Brain pericyte (primary cell): ENCODE data around the gene DNAJC4.
"Not testable (repeated sequence)": the region's sequence is repeated elsewhere in the genome, so short reads cannot be mapped to it uniquely, and the experiment has no call there.

Experiments used
- DNase-seq: peaks from one replicate; pipeline ENCODE4 v3.0.0-alpha.2; 2012; ENCODE audit warnings: low read depth, low spot score

DNAJC4 gene

DNA sequence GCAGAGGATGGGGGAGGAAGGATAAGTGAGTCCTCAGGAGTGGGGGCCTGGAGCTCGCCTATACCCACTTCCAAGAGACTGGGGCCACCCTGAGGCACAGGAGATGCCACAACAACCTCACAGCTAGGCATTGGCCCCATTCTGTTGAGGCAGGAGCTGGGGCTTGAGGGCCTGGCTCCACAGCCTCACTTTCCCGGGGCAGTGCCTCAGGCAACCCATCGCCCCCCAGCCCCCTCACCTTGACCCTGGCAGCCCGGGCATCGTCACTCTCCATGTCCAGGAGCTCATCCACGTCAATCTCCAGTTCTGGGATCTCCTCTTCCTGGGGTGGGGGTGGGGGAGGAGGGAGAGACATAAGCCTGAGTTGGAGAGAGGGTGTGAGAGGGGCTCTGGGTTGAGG is 14.6 kb downstream of the DNAJC4 start:
- no peak for DNase-seq

DNA sequence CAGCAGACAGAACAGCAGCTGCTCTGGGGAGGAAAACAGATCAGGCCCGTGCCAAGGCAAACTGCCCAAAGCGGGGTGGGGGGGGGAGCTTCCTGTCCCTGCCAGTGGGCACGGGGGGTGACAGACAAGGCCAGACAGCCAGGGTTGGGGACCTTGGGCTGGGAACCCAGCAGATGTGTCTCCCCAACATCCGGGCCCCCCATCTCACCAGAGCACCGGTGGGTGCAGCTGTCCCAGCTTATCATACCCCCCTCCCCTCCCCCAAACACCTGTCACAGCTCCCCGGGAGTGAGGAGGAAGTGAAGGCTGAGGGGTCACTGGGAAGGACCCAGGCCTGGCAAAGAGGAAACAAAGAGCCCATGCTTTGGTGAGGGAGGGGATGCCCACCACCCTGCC is 15.1 kb downstream of the DNAJC4 start:
- DNase-seq: no peak

DNA sequence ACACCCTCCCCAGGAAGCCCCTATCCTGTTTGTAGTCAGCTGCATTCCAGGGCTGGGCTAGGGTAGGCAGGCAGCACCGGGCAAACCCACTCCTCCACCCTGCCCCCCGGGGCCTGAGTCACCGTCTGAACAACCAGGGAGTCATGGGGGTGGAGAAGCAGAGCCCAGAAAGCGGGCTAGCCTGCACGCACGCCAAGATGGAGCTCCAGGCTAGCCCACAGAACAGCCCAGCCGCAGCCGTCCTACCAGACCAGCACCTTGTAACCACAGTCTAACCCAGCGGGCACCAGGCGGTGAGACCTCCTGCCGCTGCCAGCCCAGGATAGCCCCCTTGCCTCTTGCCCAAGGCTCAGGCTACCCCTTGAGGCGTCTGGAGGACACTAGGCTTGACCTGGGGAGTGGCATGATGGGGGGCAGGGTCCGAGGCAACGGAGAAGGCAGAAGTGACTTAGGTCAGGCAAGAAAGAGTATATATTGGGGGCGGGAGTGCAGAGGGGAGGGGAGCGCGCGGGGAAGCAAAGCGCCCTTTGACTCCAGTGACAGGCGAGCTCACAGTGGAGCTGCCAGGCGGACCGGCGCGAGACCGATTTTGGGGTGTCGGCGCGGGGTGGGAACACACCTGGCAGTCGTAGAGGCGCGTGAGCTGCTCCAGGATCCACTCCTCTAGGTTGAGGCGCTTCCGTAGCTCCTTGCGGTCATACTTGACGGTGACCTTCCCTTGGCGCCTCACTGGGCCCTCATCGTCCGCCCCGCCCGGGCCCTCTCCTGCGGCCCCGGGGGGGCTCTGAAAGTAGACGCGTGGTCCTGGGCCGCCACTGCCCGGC is 15.7 kb downstream of the DNAJC4 start:
- no peak for DNase-seq

DNA sequence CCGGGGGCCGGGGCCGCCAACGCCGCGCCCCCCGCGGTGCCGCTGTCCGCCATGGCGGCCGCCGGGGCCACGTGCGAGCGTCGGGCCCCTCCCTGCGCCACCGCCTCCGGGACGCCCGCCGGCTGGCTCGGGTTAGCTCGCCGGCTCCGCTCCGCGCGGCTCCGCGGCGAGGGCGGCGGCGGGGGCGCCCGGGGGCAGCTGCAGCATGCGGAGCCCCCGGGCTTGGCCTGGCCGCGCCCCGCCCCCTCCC is 16.2 kb downstream of the DNAJC4 start:
- DNase-seq: not testable (repeated sequence)

DNA sequence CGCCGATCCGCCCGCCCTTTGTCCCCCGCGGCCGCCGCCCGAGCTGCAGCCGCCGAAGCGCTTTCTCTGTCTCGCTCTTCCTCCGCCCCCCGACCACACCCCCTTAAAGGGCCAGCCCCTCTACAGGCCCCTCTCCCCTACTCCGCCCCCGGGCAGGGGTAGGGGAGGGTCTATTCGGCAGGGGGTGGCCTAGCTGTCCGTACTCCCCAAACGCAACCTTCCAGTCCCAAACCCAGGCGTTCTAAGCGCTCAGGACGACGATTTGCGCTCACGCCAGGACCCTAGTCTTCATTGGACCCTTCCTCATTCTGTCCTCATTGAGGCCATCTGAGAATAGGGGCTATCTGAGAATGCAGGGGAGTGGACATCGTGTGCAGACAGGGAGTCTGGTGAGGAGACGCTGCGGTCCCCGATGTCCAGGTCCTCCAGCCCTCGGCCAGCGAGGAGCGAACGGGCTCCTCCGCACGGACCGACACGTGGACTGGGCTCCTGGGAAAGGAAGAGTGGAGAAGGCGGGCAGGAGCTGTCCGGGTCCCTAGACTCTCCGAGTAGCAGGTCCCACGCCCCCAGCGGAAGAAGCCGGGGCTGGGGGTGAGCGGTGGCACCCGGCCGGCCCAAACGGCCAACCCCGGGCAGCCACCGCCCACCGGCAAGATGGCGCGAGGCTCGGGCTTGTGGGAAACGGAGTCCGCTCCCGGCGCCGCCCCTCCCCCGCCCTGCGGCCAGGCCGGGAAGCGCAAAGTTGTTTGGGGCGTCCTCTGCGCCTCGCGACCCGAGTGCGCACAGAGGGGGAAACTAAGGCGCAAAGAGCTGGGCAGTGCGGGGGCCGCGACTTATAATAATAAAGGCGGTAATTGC is 16.8 kb downstream of the DNAJC4 start, which contains the start of gene PPP1R14B:
PPP1R14B (minus strand) TSS at position 73 of the 858 bp plus-strand sequence. CDS start 270 bp downstream, outside the sequence.
- DNase-seq: peak; percentile 45

DNA sequence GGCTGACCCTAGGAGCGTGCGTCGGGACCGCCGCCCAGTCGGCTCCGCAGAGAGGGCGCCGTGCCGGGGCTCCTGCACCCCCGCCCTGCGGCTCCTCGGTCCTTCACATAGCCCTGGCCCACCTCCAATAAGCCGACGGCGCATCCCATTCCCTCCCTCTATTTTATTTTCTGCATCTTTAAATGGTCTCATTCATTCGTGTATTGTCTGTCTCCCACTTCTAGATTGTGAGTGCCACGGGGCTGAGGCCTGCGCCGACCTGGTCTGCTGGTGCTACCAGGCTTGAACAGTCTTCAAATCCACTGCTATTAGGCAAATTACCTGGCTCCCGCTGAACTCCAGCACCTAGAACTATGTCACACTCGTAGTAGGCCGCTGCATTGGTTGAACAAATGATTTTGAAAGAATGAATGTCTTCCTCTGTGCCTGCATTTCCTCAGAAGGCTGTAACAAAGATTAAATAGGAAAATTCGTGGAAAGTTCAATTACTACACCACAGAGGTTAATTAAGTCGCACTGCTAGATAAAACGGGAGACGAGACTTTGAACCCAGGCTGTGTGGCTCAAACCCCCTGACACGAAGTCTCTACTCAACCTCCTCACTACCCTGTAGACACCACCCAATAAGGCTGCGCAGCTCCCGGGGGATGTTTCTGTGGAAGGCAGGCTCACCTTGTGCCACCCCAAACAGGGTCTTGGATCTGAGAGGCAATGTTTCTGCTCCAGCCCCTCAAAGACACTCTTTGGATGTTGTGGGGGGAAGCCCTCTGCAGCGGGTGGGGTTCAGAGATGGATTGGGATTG is 17.6 kb downstream of the DNAJC4 start:
- no peak for DNase-seq

DNA sequence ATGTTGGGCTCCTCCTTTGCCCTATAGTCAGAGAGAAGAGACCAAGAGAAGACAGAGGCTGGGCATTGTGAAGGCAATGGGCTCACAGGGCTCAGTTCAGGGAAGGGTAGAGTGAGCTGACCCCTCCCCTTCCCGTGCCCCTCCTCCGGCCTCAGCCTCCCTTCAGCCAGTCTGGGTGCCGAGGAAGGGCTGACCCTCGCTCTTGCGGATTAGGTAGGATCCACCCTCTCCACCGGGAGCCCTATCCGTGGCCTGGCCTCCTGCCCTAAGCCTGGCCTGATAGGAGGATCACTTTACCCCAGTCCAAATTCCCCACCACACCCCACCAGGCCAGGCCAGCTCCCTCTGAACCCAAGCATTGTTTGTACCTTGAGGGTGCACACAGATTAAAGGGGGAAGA is 18.2 kb downstream of the DNAJC4 start:
- no peak for DNase-seq

DNA sequence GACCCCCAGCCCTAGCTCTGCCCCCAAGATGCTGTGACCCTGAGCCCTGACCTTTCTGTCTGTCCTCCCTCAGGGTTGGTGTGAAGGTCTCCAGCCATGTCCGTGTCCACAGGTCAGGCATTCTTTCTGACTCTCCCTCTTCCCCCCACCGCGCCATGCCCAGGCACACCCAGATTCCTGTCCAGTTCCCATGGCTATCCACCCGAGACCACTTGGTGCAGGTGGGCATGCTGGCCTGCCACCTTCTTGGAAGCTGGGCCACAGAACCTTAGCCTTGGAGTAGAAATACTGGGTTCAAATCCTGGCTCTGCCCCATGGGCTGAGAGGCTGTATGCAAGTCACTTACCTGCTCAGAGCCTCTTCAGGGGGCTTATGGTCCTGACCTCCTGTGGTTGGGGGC is 18.7 kb downstream of the DNAJC4 start:
- no peak for DNase-seq

DNA sequence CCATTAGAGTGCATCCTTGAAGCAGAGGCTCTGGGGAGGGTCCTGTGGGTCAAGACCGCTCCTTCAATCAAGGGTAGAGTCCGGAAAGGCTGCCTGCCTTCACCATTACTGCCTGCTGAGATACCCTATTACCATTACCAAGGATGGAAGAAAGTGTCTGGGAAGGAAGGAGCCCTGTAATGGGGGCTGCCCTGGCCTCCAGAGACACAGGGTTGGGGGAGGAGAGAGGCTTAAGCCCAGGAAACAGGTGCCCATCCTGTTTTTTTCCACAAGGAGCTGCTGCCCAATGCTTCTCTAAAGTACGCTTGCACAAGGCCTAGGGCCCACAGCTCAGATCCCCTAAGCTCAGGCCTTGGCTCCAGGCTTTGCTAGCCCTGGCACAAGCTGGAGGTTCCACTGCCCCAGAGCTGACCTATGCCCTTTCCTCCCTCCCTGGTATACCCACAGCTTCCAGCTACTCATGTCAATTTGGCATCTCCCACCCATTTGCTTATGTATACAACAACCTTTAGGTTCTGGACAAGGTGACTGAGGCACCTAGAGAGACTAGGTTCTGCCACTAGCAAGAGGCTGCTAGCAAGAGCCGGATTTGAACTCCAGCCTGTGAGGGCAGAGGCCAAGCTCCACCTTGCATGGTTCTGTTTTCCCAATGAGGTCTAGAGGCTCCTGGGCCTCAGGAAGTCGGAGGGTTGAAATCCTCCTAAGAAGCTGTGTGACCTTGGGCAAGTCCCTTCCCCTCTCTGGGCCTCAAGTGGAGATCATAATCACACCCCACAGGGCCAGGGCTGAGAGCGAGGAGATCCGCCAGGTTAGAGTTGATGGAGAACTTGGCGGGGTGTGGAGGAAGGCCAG is 19.4 kb downstream of the DNAJC4 start:
- no peak for DNase-seq

DNA sequence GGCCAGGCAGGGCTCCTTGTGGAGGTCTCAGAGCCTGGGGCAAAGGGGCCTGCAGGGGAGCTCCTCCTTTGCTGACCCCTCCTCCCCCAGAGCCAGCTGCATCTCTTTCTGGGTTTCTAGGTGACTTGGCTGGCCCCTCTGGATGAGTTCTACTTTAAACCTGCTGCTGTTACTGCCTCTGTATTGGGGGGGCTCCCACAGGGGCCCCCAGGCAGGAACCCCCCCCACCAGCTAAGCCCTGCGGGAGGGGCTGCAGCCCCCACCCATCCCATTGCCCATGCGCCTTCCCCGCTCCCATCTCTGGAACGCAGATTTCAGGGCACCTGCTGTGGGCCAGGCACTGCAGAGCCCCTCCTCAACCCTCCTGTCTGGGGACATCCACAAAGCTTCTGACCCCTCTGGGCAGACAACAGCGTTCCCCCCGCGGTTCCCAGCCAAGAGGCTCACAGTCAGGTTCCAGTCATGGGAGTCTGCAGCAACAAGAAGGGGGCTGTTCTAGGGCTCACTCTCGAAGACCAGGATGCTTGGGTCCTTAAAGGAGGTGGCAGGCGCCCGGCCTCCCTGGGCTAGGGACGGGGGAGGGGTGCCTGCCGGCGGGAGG is 20.2 kb downstream of the DNAJC4 start:
- DNase-seq: no peak

DNA sequence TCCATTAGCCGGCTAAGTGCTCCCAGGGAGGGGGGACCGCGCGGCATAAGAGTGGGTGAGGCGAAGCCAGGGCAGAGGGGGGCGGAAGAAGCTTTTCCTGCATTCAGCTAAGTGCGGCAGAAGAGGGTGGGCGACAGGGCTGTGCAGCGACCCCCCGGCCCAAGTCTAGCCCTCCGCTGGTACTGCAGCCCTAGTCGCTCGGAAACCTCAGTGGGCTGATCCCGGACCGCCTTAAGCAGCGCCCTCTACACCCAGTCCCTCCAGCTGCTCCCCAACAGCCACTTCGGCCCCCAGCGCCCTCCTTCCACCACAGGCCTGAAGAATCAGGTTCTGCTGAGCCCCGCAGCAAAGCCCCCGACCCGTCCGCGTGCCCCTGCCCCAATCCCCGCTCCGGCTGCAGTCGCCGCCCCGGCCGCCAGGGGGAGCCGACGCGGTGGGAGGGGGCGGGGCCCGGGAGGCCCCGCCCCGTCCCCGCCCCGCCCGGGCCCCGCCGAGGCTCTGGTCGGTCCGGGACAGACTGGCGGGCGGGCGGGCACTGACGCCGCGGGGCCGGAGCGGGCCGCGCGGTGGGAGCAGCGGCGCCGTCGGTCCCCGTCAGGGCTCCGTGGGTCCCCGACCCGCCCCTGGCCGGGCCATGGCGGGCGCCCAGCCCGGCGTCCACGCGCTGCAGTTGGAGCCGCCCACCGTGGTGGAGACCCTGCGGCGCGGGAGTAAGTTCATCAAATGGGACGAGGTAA is 20.8 kb downstream of the DNAJC4 start, which contains the start of gene PLCB3:
PLCB3 (plus strand) TSS at position 515 of the 737 bp plus-strand sequence; CDS start at position 635, 120 bp downstream.
- DNase-seq: no peak

DNA sequence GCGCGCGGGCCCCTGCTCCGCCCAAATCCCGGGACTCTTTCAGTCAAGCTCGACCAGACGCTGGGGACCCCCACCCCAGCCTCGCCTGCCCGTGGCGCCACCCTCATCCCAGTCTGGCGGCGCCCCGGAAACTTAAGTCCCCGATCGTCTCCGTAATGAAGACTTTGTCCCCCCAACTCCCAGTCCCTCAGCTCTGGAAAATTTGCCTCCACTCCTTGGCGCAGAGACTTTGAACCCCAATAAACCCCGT is 21.3 kb downstream of the DNAJC4 start:
- no peak for DNase-seq

DNA sequence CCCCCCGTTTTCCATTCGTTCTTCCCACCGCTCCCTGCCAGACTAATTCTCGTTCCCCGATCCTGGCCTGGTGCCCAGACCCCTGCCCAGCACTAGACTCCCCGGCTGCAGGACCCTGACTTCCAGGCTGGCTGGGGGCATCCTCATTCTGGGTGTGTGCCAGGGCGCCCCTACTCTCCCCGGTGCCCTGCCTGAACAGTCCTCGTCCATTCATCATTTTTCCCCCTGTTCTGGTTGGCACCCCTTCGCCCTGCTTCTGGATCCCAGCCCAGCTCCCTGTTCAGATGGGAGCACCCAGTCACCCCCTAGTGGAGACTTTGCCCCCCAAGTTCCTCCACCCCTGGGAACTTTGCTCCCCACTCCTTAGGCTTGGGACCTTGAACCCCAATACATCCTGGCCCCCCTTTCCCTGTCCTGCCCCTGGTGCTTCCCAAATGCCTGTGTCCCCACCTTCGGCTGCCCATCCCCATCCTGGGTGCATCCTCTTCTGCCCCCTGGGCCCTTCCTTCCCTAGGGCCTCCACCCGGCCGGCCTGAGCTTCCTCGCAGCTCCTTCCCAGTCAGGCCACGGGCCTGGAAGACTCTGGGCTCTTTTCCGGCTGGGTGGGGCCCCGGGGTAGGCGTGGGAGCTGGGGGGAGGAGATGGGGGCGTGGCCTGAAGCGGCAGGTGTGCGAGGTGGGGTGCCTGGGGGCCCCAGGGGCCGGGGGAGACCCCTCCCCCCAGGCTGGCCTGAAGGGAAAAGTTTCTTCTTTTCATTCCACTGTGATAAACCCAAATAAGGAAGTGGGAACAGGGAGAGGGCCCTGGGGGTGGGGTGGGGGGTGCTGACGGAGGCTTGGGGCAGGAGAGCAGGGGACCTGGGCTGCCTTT is 21.9 kb downstream of the DNAJC4 start:
- no peak for DNase-seq

DNA sequence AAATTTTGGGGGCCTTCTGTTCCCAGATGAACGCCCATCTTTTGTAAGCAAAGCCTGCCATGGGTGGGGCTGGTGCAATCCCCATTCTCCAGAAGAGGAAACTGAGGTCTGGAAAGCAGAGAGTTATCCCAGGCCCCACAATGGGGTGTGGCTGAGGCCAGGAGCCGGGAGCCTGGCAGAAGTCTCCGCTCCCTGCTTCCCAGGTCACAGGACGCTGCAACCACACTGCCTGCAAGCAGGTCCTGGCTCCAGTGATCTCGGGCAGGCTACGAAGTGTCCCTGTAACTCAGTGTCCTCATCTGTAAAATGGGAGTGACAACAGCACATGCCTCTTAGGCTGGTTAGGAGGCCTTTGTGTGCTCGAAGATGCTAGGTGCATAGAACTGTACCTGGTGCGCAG is 22.7 kb downstream of the DNAJC4 start:
- no peak for DNase-seq

DNA sequence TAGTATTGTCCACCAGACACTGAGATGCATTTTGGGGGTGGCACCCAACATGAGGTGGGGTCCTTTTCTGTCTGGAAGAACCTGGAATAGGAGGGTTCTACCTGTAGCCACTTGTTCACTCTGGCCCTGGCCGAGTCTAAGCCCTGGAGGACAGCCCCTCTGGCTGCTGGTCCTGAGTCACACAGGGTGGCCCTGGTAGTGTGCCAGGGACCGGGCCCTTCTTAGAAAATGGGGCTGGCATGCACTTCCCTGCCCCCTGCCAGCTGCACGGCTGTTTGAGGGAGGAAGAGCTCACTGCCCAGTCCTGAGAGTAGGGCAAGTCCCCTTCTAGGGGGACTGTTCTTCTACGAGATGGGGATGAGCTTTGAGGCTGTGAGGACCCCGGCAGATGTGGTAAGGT is 23.1 kb downstream of the DNAJC4 start:
- no peak for DNase-seq

DNA sequence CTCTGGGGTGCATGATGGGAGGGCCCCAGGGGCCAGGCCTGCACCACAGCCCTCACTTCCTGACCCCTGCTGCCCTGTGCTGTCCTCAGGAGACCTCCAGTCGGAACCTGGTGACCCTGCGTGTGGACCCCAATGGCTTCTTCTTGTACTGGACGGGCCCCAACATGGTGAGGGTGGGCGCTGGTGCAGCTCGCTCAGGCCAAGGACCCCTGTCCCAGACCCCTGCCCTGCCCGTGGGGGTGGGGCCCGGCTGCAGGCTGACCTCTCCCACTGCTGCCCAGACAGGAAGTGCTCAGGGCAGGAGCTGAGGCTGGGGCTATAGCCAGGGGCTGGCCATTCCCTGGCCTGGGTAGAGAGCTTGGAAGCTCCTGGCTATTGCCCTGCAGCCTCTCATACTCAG is 24.0 kb downstream of the DNAJC4 start:
- DNase-seq: no peak

DNA sequence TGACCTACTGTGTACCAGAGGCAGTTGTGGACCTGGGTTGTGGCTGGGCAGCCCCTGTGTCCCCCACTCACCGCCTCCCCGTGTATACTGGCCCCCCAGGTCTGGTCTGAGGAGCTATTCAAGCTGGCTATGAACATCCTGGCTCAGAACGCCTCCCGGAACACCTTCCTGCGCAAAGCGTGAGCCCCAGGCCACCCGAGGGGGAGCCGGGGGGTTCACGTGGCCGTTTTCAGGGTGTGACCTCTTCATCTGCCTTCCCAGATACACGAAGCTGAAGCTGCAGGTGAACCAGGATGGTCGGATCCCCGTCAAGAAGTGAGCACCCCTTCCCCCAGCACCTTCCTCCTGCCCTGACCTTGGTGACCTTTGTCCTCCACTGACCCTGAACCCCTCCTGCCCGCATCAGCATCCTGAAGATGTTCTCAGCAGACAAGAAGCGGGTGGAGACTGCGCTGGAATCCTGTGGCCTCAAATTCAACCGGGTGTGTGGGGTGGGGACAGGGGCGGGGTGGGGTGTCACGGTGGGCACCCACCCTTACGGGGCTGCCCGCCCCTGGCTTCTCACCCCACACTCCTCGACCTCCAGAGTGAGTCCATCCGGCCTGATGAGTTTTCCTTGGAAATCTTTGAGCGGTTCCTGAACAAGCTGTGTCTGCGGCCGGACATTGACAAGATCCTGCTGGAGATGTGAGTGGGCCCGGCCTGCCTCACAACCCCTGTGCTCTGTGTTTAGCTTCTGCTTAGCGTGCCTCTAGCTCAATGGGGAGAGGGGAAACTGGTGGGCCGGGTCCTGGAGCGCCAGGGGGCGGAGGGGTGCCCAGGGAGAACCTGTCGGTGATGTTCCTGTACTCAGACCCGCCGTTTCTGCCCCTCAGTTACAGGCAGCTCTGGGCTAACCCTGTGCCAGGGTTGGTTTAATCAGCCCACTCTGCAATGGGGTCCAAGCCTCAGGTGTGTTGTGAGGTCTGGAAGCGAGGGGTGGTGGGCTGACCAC is 25.1 kb downstream of the DNAJC4 start:
- no peak for DNase-seq

DNA sequence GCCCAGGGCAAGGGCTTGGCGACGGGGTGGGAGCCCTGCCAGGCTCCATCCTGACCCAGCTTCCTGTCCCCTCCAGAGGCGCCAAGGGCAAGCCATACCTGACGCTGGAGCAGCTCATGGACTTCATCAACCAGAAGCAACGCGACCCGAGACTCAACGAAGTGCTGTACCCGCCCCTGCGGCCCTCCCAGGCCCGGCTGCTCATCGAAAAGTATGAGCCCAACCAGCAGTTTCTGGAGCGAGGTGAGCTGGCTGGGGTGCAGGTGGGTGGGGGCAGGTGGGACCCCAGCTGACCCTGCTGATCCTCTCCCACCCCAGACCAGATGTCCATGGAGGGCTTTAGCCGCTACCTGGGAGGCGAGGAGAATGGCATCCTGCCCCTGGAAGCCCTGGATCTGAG is 26.0 kb downstream of the DNAJC4 start:
- DNase-seq: no peak
